Effector CD4-positive, alpha-beta T cell (primary cell): ENCODE data around the gene SNPH.

Source experiments
- DNase-seq: peaks from one replicate; pipeline ENCODE4 v3.0.0-alpha.2; 2020

SNPH gene

GRCh38 chr20:1265226-1265915 lies 723 bp upstream of the SNPH start:
- no peak for DNase-seq

- DNase-seq: no peak
Observed at GRCh38 chr20:1265916-1266166, 253 bp upstream of the SNPH start.

- DNase-seq: no peak
Observed at GRCh38 chr20:1267161-1267560, 1.1 kb downstream of the SNPH start.

GRCh38 chr20:1267809-1268374 lies 1.8 kb downstream of the SNPH start:
- no peak for DNase-seq

- no peak for DNase-seq
Observed at GRCh38 chr20:1269235-1269634, 3.1 kb downstream of the SNPH start.

- no peak for DNase-seq
Observed at GRCh38 chr20:1269850-1270249, 3.8 kb downstream of the SNPH start.

GRCh38 chr20:1272368-1273100 lies 6.4 kb downstream of the SNPH start:
- DNase-seq: no peak

- no peak for DNase-seq
Observed at GRCh38 chr20:1273366-1273765, 7.3 kb downstream of the SNPH start.

- DNase-seq: no peak
Observed at GRCh38 chr20:1274485-1275311, 8.6 kb downstream of the SNPH start.

GRCh38 chr20:1275919-1276318 lies 9.8 kb downstream of the SNPH start:
- no peak for DNase-seq

GRCh38 chr20:1277529-1278322 lies 11.6 kb downstream of the SNPH start:
- DNase-seq: no peak

- no peak for DNase-seq
Observed at GRCh38 chr20:1278993-1279392, 12.9 kb downstream of the SNPH start.

GRCh38 chr20:1280195-1281102 lies 14.4 kb downstream of the SNPH start:
- no peak for DNase-seq

GRCh38 chr20:1281279-1282057 lies 15.4 kb downstream of the SNPH start:
- no peak for DNase-seq

- DNase-seq: no peak
Observed at GRCh38 chr20:1282966-1283365, 16.9 kb downstream of the SNPH start.

- DNase-seq: no peak
Observed at GRCh38 chr20:1283522-1284510, 17.7 kb downstream of the SNPH start.

GRCh38 chr20:1286267-1287024 lies 20.4 kb downstream of the SNPH start:
- no peak for DNase-seq

- DNase-seq: no peak
Observed at GRCh38 chr20:1287306-1287705, 21.2 kb downstream of the SNPH start.
